A673 (cell line): Measurements from ENCODE around the gene YIF1B. TPM values are rescaled to one million over a fixed set of nuclear protein-coding genes. Genes with fewer than 3 reads are reported as not detected.
A peak's percentile ranks its signal among the peaks of the same experiment; 100 is the strongest.

ENCODE experiments used
- BruUV-seq: library from RNA; stranded (reverse); fragments of 400-500 nt; replicated peaks from 2 replicates; lab custom pipeline; 2021; lab: Mats Ljungman, UMichigan
- CTCF ChIA-PET: fragments of 300-600 bp; sonication (Branson Sonifier 250); formaldehyde crosslinking; loops from one replicate; lab custom pipeline; 2022; ENCODE audit warnings: antibody characterized with exemption; lab: Charles Lee
- POLR2A ChIA-PET: fragments of 300-600 bp; sonication (Branson Sonifier 250); formaldehyde crosslinking; loops from one replicate; lab custom pipeline; 2022; ENCODE audit warnings: antibody characterized with exemption; ENCODE audit not compliant: low non-redundant PET; lab: Charles Lee
- DNase-seq: peaks from one replicate; pipeline ENCODE4 v3.0.0-alpha.2; 2015; ENCODE audit warnings: low spot score
- H3K27ac ChIP-seq: fragments of 200-600 bp; sonication (generic); 2 replicates; pipeline ENCODE4 v1.5.1; 2016; ENCODE audit warnings: mixed run types, low read depth, mild to moderate bottlenecking, mixed read lengths, antibody characterized with exemption, low read length; ENCODE audit not compliant: poor library complexity, severe bottlenecking
- H3K27me3 ChIP-seq: fragments of 200-600 bp; sonication (generic); replicated peaks from 2 replicates; pipeline ENCODE4 v1.6.1; 2017; ENCODE audit warnings: mixed run types, low read depth, mild to moderate bottlenecking, mixed read lengths, antibody characterized with exemption, low read length; ENCODE audit not compliant: insufficient read depth, poor library complexity
- H3K36me3 ChIP-seq: fragments of 200-600 bp; sonication (generic); 2 replicates; pipeline ENCODE4 v1.6.1; 2016; ENCODE audit warnings: mixed run types, mild to moderate bottlenecking, mixed read lengths, antibody characterized with exemption, low read length; ENCODE audit not compliant: insufficient read depth, poor library complexity, severe bottlenecking
- H3K4me1 ChIP-seq: fragments of 200-600 bp; sonication (generic); 2 replicates; pipeline ENCODE4 v1.6.1; 2017; ENCODE audit warnings: mixed run types, mild to moderate bottlenecking, mixed read lengths, antibody characterized with exemption, low read length; ENCODE audit not compliant: insufficient read depth, poor library complexity, severe bottlenecking
- H3K4me3 ChIP-seq: fragments of 200-600 bp; sonication (generic); 2 replicates; pipeline ENCODE4 v1.5.1; 2016; ENCODE audit warnings: low read depth, mixed run types, mild to moderate bottlenecking, mixed read lengths, low read length; ENCODE audit not compliant: poor library complexity, severe bottlenecking
- H3K9me3 ChIP-seq: fragments of 200-600 bp; sonication (generic); 2 replicates; pipeline ENCODE4 v1.6.1; 2016; ENCODE audit warnings: mixed run types, low read depth, mild to moderate bottlenecking, mixed read lengths, antibody characterized with exemption, low read length; ENCODE audit not compliant: poor library complexity, severe bottlenecking
- CTCF ChIP-seq: fragments of 300-800, 200-600 bp; sonication (generic); conservative IDR thresholded peaks from 2 replicates; pipeline ENCODE4 v1.5.1; 2017; ENCODE audit warnings: low read depth, mild to moderate bottlenecking, antibody characterized with exemption, low read length, moderate library complexity, mixed read lengths
- EZH2 ChIP-seq: fragments of 200-600 bp; sonication (generic); IDR thresholded peaks from 2 replicates; pipeline ENCODE4 v1.6.1; 2017; ENCODE audit warnings: borderline replicate concordance, low read depth, mild to moderate bottlenecking, mixed read lengths, antibody characterized with exemption, low read length; ENCODE audit not compliant: poor library complexity, severe bottlenecking
- intact Hi-C: fragments of 100-400 bp; cut with micrococcal nuclease; formaldehyde crosslinking; loops from one replicate; pipeline ENCODE4 v1.10.0; 2022; ENCODE audit not compliant: unreplicated experiment
- total RNA-seq: library from RNA; stranded (reverse); gene quantifications from 2 replicates; pipeline ENCODE4 v1.2.3, GENCODE V29; 2021

The YIF1B gene
- total RNA-seq, 1 experiment from 2014 or later, result 57.6 TPM

- no peaks in the 10 kb centered on the region for H3K36me3 ChIP-seq
- no peak overlapping the region for H3K4me3 ChIP-seq
- BruUV-seq, result no TSS peak
- no peaks in the 10 kb centered on the region for H3K9me3 ChIP-seq
- peaks cover 24% of the 10 kb centered on the region for H3K27me3 ChIP-seq
- intact Hi-C loops, result no loop called here
- TF ChIP-seq EZH2 (no peak), CTCF (no peak)
- DNase-seq, result no peak
- H3K4me1 ChIP-seq, result peaks cover 4% of the 10 kb centered on the region
- POLR2A ChIA-PET, result no interaction called here
- CTCF ChIA-PET, result no interaction called here
- no peak overlapping the region for H3K27ac ChIP-seq
Measured at GRCh38 chr19:38320969-38321339, 5.2 kb upstream of the YIF1B start.

GRCh38 chr19:38319421-38320258 lies 3.9 kb upstream of the YIF1B start, which contains the start of gene KCNK6:
TSS of gene KCNK6 (plus strand) at chr19:38319845. CDS start at chr19:38319951, 106 bp downstream.
- DNase-seq, result no peak
- H3K27me3 ChIP-seq, result peaks cover 24% of the 10 kb centered on the region
- TF ChIP-seq EZH2, result no peak
- no peak for TF ChIP-seq CTCF
- POLR2A ChIA-PET, result no interaction called here
- no peak within 1 kb of the TSS for H3K27ac ChIP-seq
- H3K36me3 ChIP-seq, result no peaks in the 10 kb centered on the region
- H3K9me3 ChIP-seq, result no peaks in the 10 kb centered on the region
- peaks cover 11% of the 10 kb centered on the region for H3K4me1 ChIP-seq
- no TSS peak for BruUV-seq
- peak within 1 kb of the TSS; percentile 46 for H3K4me3 ChIP-seq
- intact Hi-C loops, result loop anchor here (5.0 kb wide), 1 partner anchor 72 kb away; no protein-coding TSS in a partner anchor
- CTCF ChIA-PET, result no interaction called here

- CTCF ChIA-PET, result interaction anchor here (0.7 kb wide), 1 partner anchor 61 kb away, joined by 4 read pairs; no protein-coding TSS in a partner anchor
- no peak overlapping the region for H3K4me3 ChIP-seq
- no peak overlapping the region for H3K27ac ChIP-seq
- H3K9me3 ChIP-seq, result no peaks in the 10 kb centered on the region
- POLR2A ChIA-PET, result no interaction called here
- no peak for DNase-seq
- no TSS peak for BruUV-seq
- intact Hi-C loops, result loop anchor here (5.0 kb wide), 1 partner anchor 71 kb away; no protein-coding TSS in a partner anchor
- H3K27me3 ChIP-seq, result peaks cover 24% of the 10 kb centered on the region
- peaks cover 12% of the 10 kb centered on the region for H3K4me1 ChIP-seq
- H3K36me3 ChIP-seq, result no peaks in the 10 kb centered on the region
- no peak for TF ChIP-seq EZH2
- no peak for TF ChIP-seq CTCF
Measured at GRCh38 chr19:38318660-38319059, 2.9 kb upstream of the YIF1B start.
